GM21737 (cell line): ENCODE data around the gene TMEM132D.

ENCODE experiments used
- ATAC-seq: cut with Tn5 transposase; IDR thresholded peaks from one replicate; pipeline ENCODE4 v1.9.1; 2021; ENCODE audit warnings: mild to moderate bottlenecking, moderate library complexity; ENCODE audit not compliant: unreplicated experiment

The TMEM132D gene

DNA sequence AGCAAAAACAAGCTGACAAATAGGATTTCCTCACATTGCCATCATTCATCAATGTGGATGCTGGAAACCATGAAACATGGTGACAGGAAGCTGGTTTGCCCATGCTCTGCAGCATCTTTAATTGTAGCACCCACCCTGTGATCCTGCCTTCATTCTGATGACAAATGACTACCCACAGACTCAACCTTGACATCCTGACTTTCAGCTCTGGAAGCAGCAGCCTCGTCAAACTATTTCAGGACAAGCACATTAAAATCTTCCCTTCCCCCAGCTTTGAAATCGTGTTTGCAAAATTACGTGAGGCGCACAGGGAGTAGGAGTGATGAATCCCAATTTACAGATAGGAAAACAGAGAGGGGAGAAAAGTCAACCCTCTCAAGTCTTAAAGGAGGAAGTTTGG lies 765.0 kb downstream of the TMEM132D start:
- no peak for ATAC-seq

DNA sequence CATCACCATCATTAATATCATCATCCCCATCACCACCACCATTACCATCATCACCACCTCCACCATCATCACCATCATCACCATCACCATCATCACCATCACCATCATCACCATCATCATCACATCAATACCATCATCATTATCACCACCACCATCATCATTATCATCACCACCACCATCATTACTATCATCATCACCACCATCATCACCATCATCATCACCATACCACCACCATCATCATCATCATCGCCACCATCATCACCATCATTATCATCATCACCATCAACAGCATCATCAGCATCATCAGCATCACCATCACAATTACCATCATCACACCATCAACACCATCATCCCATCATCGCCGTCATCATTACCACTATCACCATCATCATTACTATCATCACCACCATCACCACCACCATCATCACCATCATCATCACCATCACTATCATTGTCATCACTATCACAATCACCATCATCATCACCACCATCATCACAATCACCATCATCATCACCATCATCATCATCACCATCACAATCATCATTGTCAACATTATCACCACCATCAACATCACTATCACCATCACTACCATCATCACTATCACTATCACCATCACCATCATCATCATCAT lies 767.0 kb downstream of the TMEM132D start:
- ATAC-seq: no peak

DNA sequence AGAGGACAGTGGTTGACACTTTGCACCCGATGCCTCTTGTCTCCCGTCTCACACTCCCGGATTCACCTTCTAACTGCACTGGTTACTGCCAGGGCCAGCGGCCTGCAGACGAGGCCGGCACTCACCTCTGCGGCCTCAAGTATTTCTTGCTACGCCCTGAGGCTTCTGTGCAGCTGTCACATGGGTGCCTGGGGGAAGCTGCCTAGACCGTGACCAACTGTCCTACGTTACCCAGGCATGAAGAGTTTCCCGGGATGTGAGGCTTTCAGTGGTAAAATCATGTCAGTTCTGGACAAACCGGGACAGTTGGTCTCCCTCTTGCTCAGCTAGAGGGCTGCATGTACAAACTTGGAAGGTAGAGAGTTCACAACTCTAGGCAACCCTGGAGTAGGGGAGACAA lies 776.1 kb downstream of the TMEM132D start:
- no peak for ATAC-seq

DNA sequence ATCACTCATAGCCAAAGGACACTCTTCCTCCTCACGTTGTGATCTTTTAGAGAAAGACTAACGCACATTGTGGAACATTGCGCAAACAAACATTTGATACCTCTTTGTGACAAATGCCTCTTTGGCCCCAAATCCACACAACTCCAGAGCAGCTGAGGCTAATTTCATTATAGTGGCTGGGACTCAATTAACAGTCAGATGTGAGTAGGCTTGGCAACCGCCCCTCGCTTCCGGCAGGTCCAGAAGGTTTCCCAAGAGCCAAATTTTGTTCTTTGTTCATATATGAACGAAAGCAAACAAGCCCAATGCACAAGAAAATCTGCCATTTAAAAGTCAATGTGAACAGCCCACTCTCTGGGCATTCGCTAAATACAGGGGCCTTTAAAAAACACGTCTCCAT lies 776.6 kb downstream of the TMEM132D start:
- ATAC-seq: no peak

DNA sequence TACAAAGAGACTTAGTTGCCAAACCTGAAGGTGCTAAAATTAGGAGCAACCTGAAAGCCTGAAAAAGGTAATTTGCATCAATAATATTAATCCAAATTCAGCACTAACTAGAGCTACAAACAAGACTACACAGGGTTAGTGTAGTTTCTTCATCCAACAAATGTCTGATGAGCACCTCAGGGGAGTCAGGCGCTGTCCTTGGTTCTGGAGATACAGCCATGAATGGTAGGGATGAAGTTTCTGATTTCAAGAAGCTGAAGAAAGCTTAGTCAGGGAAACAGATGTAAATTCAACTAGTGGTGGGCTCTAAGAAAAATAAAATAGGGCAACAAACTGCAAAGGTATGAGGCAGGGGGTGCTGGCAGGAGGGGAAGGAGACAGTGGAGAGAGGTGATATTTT lies 784.3 kb downstream of the TMEM132D start:
- no peak for ATAC-seq

DNA sequence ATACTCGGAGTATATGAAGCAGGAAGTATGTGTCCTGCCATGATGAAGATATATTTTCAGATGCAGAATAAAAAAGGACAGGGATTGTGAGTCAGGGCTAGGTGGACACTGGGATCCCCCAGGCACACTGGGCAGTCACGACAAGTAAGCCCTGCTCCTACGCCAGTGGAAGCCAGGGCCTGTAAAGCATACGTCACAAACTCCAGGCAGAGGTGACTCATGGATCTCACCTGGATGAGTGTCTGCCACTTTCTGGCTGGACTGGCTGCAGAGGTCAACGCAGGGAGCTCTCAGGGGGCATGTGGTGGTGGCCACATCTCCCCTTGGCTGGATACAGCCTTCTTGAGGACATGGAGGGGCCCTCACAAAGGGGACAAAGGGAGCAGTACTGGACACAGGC lies 788.3 kb downstream of the TMEM132D start:
- ATAC-seq: no peak

DNA sequence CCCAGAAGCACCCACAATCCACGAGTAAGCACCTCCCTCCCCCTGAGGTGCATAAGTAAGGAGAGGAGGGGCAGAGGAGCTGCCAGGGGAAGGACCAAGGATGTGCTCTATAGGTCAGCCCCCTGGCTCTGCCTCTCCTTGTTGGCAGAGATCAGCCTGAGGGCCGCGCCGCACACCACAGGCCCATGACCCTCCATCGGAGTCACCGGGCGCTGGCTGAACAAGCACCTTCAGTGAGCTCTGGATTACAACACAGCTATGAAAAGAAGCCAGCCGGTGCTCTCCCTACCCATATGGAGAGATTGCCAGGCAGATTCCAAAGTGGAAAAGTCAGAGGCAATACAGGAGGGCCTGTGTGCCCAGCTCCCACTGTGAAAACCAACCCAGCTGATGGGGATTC lies 793.2 kb downstream of the TMEM132D start:
- no peak for ATAC-seq

DNA sequence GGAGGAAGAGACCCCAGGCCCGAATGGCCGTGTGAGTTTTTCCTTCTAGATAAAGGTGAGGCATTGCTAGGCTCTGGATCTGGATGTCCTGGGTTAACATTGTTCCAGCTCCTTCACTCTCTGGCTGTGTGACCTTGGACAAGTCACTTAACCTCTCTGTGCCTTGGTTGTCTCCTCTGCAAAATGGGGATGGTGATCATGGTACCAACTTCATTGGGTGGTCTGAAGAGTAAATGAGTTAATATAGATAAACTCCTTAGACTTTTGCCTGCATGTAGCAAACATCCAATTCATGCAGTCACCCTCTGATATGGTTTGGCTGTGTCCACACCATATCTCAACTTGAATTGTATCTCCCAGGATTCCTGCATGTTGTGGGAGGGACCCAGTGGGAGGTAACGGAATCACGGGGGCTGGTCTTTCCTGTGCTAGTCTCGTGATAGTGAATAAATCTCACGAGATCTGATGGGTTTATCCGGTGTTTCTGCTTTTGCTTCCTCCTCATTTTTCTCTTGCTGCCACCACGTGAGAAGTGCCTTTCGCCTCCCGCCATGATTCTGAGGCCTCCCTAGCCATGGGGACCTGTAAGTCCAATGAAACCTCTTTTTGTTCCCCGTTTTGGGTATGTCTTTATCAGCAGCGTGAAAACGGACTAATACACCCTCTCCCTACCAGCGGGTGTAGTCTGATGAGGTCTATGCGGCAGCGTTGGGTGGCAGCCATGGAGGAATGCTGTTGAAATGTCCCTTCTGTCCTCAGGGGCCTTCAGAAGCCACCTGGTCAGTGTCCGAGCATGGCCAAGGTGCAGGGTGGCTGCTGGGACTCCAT lies 794.4 kb downstream of the TMEM132D start:
- no peak for ATAC-seq

DNA sequence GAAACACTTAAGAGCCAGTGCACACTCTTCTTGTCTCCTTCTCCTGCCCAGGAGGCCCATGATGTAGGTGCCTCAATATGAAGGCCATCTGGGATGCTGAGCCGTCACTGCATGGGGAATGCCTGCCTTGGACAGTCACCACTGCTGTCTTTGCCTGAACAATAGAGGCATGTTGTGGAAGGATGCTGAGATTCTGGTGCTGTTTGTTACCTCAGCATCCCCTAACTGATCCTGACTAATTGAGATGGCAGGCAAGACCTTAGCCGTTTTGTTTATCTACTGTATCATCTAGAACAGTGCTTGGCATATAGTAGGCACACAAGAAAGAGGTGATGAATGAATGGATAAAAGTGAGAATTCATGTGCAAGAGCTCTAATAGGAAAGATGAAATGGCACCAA lies 797.1 kb downstream of the TMEM132D start:
- no peak for ATAC-seq

DNA sequence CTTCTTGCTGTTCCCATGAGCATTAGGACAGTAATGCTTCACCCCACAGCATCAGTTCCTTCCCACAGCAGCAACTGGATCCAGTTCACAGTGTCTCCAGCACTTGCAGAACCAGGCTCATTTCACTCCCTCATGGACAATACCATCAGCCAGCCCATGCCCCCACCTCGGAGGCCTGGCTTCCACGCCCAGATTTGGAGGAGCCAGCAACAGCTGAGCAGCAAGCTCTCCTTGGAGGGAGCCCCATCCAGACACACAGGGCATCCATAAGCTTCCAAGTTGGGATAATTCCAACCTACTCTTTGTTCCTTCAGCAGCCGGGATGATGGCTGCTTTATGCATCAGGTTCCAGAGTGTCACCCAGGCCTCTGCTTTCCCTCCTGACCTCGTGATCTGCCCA lies 800.6 kb downstream of the TMEM132D start:
- ATAC-seq: no peak

DNA sequence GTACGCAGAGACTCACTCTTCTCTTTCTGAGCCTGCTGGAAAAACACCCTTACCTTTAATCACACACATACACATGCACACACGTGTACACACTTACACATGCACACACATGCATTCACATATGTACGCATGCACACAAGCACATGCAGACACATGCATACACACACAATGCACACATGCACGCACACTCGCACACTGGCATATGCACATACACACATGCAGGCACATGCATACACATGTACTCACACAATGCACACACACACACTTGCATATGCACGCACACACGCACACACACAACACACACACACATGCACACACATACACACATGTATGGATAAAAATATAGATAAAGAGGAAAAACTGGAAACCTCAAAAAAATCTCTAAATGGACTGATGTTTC lies 801.6 kb downstream of the TMEM132D start:
- ATAC-seq: no peak

DNA sequence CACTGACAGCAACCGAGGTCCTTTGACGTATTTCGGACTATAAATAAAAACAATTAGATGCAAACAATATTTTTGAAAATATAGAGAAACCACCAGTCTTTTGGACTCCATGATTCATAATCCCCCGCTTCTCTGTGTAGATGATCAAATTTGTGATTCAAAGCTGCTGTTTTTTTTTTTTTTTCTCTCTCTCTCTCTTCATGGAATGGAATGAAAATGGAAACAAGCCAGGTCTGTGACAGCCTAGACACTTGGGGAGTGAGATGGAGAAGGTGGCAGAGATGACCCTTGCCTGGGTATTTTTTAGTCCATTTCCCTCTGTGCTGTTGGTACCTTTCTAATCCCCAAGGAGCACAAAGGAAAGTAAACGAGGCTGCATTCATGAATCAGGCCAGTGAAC lies 802.0 kb downstream of the TMEM132D start:
- no peak for ATAC-seq

DNA sequence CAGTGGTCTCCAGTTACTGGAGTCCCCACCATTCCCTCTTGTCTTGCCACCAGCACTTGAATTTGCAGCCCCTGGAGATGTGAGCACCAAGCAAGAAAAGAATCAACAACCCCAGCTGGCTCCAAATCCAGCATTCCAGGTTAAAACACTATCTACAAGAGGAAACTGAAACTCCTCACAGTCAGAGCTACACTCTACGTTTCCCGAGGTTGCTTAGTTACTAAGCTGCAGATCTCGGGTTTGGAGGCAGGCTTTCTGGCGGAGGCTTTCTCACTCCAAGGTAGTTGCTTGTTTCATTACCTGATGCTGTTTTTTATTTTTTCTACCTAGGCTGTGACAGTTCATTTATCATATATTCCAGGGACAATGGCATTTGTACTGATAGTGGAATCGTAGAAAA lies 802.4 kb downstream of the TMEM132D start:
- ATAC-seq: no peak

DNA sequence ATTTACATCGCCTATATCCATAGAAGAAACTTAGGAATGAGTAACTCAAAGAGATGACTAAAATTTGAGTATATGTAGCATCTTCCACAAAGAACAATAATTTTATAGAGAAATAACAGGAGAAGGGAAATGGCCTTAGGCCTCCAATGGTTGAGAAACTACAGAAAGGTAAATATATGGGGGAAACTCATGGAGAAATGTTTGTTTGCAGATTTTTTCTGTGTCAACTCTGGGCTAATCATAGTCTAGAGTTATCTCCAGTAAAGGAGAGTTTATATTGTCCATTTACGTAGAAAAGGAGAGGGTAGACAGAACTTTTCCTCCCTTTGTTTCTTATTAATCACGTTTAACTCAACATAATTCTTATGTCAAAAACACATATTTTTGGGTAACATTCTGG lies 806.4 kb downstream of the TMEM132D start:
- ATAC-seq: no peak

DNA sequence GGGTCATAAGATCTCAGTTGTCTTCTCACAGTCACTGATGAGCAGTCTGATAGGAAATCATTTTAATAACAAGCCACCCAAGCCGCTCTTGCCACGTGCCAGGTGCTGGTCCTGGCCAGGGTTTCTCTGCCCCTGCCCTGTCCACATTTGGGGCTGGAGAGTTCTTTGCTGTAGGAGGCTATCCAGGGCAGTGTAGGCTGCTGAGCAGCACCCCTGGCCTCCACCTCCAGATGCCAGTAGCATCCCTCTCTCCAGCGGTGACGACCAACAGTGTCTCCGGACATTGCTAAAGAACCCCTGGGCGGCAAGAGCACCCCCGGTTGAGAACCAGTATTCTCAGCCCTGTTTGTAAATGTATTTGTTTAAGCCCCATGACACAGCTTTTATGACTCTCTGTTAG lies 806.9 kb downstream of the TMEM132D start:
- ATAC-seq: no peak

DNA sequence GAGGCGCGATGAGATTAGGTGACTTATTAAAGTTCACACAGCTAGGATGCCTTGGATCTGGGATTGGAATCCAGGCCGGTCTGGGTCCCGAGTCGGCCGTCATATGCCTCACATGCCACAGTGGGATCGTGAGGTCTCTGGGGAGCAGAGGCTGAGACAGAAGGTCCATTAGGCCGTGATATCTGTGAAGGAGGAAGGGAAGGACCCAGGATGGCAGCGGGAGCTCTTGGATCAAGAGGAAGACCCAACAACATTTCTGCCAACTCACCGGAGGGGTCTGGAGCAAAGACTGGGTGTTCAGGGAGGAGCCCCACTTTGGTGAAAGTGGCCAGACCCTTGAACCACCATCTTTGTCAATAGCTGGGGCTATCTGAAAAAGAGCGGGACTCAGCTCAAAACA lies 807.6 kb downstream of the TMEM132D start:
- ATAC-seq: no peak

DNA sequence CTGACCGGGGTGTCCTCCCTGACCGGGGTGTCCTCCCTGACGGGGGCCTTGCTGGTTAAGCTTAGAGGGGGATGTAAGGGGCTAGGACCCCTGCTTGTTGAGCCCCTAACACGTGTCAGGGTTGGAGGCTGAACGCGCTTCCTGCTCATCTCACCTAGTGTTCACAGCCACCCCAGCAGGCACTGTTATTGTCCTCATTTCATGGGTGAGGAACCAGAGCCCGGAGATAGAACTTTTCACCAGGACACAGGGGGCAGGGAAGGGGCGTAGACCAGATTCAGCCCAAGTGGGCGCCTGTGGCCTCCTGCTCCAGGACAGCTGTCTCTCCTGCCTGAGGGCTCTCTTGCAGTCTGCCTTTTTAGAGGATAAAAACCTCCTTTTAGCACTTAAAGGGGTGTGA lies 814.2 kb downstream of the TMEM132D start:
- ATAC-seq: no peak

DNA sequence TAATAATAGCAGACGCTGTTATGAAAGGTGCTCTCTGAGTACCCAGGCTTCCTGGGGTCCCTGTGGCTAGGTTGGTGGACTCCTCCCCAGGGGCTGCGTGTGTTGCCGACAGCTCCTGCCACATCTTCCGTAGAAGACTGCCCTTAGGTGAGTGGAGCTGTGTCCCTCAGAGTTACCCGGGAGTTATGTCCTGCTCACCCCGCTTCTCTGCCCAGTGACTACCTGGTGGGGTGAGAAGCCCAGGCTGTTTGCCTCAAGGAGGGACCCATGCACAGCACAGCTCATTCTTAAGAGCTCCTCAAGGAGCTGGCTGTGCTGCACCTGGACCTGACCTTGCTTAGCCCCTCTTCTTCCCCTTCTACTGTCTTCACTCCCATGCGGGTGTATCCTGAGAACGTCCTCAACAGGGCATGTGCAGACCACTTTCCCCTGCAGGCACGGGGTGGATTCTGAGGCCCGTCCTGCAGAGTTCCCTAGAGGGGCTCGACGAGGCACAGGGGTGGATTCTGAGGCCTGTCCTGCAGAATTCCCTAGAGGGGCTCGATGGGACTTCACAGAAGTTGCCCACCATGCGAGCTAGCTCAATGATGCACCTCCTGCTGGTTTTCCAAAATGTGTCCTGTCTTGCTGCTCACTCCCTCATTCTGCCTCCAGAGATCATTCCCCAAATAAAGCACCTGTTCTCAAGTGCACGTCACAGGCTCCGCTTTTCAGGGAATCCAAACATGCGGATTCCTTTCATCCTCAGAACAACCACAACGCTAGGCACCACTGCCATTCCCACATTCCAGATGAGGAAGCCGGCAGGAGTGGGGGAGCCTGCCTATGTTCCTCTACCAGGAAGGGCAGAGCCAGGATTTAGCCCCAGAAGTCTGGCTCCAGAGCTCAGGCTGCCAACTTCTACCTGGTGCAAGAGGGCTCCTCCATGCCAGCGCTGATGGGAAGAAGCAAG lies 818.7 kb downstream of the TMEM132D start:
- no peak for ATAC-seq

DNA sequence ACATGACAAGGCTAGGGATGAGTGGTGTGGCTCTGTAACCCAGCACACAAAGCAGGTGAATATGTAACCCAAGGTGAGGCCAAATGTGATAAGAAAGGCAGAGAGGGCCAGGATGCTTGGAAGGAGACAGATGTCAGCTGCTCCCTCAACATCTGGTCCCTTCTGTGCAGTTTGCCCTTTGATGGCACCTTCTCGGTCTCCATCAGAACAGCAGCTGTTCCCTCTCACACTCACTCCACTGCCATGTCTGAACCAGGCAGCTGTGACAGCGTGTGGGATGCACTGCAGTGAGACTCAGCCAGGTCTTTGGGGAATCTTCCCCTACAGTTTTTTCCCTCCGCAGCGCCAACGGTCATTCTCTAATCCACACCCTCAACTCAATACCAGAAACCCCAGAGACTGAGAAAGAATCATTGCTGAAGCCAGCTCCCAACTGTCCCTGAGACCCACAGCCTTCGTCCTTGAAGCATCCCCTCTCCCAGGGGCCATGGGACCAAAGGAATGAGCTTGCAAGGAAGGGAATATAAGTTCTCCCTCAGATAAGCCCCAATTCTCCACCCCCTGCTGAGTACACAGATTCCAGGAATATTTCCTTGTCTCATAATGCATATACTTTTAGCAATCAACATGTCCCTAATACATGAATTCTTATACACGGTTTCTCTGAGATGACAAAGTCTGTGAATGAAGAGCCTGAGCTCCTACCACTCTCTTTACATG lies 820.5 kb downstream of the TMEM132D start:
- ATAC-seq: no peak

DNA sequence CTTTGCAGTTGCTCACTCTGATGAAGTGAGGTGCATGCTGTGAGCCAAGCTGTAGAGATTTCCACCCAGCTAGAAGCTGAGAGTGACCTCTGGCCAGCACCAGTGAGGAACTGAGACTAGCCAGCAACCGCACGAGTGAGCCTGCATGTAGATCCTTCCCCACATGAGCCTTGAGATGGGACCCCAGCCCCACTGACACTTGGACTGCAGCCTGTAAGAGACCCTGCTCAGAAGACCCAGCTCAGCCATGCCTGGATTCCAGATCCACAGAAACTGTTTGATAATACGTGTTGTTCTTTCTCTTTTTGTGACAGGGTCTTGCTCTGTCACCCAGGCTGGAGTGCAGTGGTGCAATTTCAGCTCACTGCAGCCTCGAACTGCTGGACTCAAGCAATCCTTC lies 821.4 kb downstream of the TMEM132D start:
- ATAC-seq: no peak

DNA sequence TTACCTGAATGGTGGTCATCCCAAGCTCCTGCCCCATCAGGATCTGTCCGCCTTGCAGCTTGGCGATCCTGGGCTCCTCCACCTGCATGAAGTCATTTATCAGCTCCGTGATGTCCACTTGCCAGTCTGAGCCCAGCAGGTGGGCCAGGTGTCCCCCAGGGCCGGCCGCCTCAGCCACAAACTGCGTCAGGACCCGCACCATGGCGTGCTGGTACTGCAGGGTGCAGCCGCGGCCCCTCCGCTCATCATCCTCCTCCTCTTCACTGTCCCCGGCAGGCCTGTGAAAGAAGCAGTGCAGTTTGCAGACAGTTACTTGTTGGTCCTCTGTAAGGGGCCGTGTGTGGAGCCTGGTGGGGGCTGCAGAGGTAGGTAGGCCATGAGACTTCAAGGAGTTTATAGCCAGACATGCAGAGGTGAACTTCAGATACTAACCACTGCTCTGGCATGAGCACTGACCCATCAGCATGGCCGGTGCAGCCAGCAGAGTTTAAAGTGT lies 822.0 kb downstream of the TMEM132D start:
- no peak for ATAC-seq
